ENCODE measurements around the gene SERPINB1. TPM values are rescaled to one million over a fixed set of nuclear protein-coding genes. Genes with fewer than 3 reads are reported as not detected.

Gene SERPINB1
- total RNA-seq, 1 experiment from 2014 or later = 18.4 TPM

GRCh38 chr6:2783188-2783963, 58.3 kb downstream of the SERPINB1 start:
- Mint-ChIP-seq H3K27ac (peak overlapping the region in 2 of 3 experiments; percentile 10 to 88; a peak in 3 of 7 replicates), H3K36me3 (ENCODE audit: insufficient read depth in 1 of 3, low read depth in 3 of 3) (peaks cover 27 to 56% (median 54%) of the 10 kb centered on the region in 3 experiments), H3K9me3 (no peaks in the 10 kb centered on the region; a peak in 1 of 5 replicates), H3K4me1 (peaks cover 5 to 6% of the 10 kb centered on the region in 2 experiments), H3K4me3 (no peak overlapping the region), H3K27me3 (ENCODE audit: low read depth) (no peaks in the 10 kb centered on the region; the same call in 1 of the 2 replicates)
- Histone ChIP-seq H2BK5ac (ENCODE audit: insufficient read length, low read length) (no peak overlapping the region), H3K18ac (ENCODE audit: insufficient read length, low read depth, low read length) (no peak overlapping the region), H2AFZ (ENCODE audit: low read length) (no peak overlapping the region), H4K20me1 (ENCODE audit: control insufficient read depth, insufficient read depth, insufficient read length) (no peaks in the 10 kb centered on the region), H2BK12ac (ENCODE audit: insufficient read length, low read depth, low read length) (no peak overlapping the region), H3K79me1 (ENCODE audit: insufficient read depth, low read depth, low read length, poor library complexity, severe bottlenecking) (no peaks in the 10 kb centered on the region), H3K56ac (ENCODE audit: insufficient read length, low read depth, low read length) (no peak overlapping the region), H3K4me1 (ENCODE audit: insufficient read depth, low read length) (no peaks in the 10 kb centered on the region), H3K27me3 (ENCODE audit: insufficient read depth, low read length) (no peaks in the 10 kb centered on the region), H3K9me3 (ENCODE audit: control insufficient read depth, low read depth, low read length) (no peaks in the 10 kb centered on the region), H4K8ac (replicated peaks; ENCODE audit: insufficient read length, low read depth, low read length) (no peak overlapping the region), H4K5ac (ENCODE audit: insufficient read length, low read depth, low read length) (no peak overlapping the region), H3K4me2 (ENCODE audit: insufficient read depth, insufficient read length, low read length) (no peak overlapping the region), H3K79me2 (ENCODE audit: insufficient read depth, low read length) (no peaks in the 10 kb centered on the region), H3K23me2 (ENCODE audit: insufficient read length, low read depth, low read length, poor library complexity, severe bottlenecking) (no peaks in the 10 kb centered on the region), H3K4ac (ENCODE audit: low read depth, low read length) (no peak overlapping the region), H3K9ac (ENCODE audit: extremely low read depth, insufficient read length, low read length) (no peak overlapping the region), H3T11ph (ENCODE audit: low read length) (no peak overlapping the region), H2BK120ac (ENCODE audit: low read depth, low read length, poor library complexity, severe bottlenecking) (no peak overlapping the region), H3K27ac (ENCODE audit: insufficient read length, low read depth, low read length) (no peak overlapping the region), H4K91ac (ENCODE audit: insufficient read length, low read depth, low read length) (no peak overlapping the region), H3K23ac (ENCODE audit: insufficient read length, low read depth, low read length) (no peak overlapping the region), H2BK15ac (ENCODE audit: low read depth, low read length) (no peak overlapping the region), H2BK20ac (ENCODE audit: low read depth, low read length, poor library complexity, severe bottlenecking) (no peak overlapping the region), H3K14ac (ENCODE audit: insufficient read depth, low read length) (no peak overlapping the region), H2AK5ac (ENCODE audit: insufficient read length, low read length) (no peak overlapping the region)
- peak; percentile 73 for DNase-seq
- WGBS (ENCODE audit: extremely low coverage, insufficient read length, low lambda C conversion rate) = no CpG with 5 or more reads among the region's 19 CpGs
- TF ChIP-seq CTCF (conservative IDR thresholded peaks at IDR 0.05) = peak; percentile 44
